B cell (primary cell): ENCODE measurements around the gene PEPD. TPM values are rescaled to one million over a fixed set of nuclear protein-coding genes. Genes with fewer than 3 reads are reported as not detected.

Source experiments
- ATAC-seq: fragments of 200-7000 bp; cut with Tn5 transposase; one replicate; pipeline ENCODE4 v1.10.0; 2021; ENCODE audit warnings: low read depth, mild to moderate bottlenecking, moderate number of reproducible peaks, moderate library complexity
- CTCF ChIA-PET: fragments of 350-600 bp; sonication (Branson Sonifier 250); formaldehyde crosslinking; loops from one replicate; lab custom pipeline; 2021; ENCODE audit warnings: antibody characterized with exemption, inconsistent platforms; lab: Charles Lee
- POLR2A ChIA-PET: fragments of 350-600 bp; sonication (Branson Sonifier 250); formaldehyde crosslinking; loops from one replicate; lab custom pipeline; 2021; ENCODE audit warnings: antibody characterized with exemption; lab: Charles Lee
- DNase-seq: peaks from one replicate; pipeline ENCODE4 v3.0.0; 2013
- H2AFZ ChIP-seq: 2 replicates; pipeline ENCODE4 v1.6.1; 2012; ENCODE audit warnings: mild to moderate bottlenecking, low read depth, low read length; ENCODE audit not compliant: insufficient read depth, poor library complexity, severe bottlenecking
- H3K27ac ChIP-seq, 2 donors: 1 replicate in 1 of 2; 2 replicates in 1 of 2; pipeline ENCODE4 v1.5.1; 2012 to 2013; ENCODE audit warnings: low read length in 2 of 2, mild to moderate bottlenecking in 2 of 2, moderate library complexity in 1 of 2
- H3K27me3 ChIP-seq, 4 experiments: fragments of 200-600 bp in 1 of 4; sonication (generic) in 1 of 4; replicated peaks in 1 of 4; 1 replicate in 2 of 4; 2 replicates in 2 of 4; pipeline versions ENCODE4 v1.6.1 to v1.7.0; 2013 to 2016; ENCODE audit warnings: low read length in 3 of 4, mild to moderate bottlenecking in 2 of 4, mixed read lengths in 1 of 4, moderate library complexity in 1 of 4; ENCODE audit not compliant: insufficient read depth in 4 of 4, control insufficient read depth in 3 of 4; ENCODE audit errors: control extremely low read depth in 1 of 4
- H3K36me3 ChIP-seq, 2 experiments: replicated peaks in 1 of 2; 1 replicate in 1 of 2; 2 replicates in 1 of 2; pipeline versions ENCODE4 v1.6.1 to v1.7.1; 2013; ENCODE audit warnings: low read length in 1 of 2; ENCODE audit not compliant: insufficient read depth in 2 of 2, control insufficient read depth in 1 of 2; ENCODE audit errors: control extremely low read depth in 1 of 2, extremely low read depth in 1 of 2
- H3K4me1 ChIP-seq, 2 donors: fragments of 200-600 bp in 1 of 2; sonication (generic) in 1 of 2; 1 replicate in 1 of 2; 2 replicates in 1 of 2; pipeline versions ENCODE4 v1.5.1 to v1.6.1; 2013 to 2017; ENCODE audit warnings: low read length in 2 of 2; ENCODE audit not compliant: control insufficient read depth in 2 of 2, insufficient read depth in 2 of 2
- H3K4me2 ChIP-seq: replicated peaks from 2 replicates; pipeline ENCODE3; 2012; ENCODE audit warnings: mild to moderate bottlenecking, low read depth, low read length; ENCODE audit not compliant: poor library complexity, severe bottlenecking
- H3K4me3 ChIP-seq, 5 experiments: fragments of 200-600 bp in 1 of 5; sonication (generic) in 1 of 5; 1 replicate in 3 of 5; 2 replicates in 2 of 5; pipeline versions ENCODE4 v1.5.1 to v1.7.0; 2011 to 2016; ENCODE audit warnings: low read length in 4 of 5, mild to moderate bottlenecking in 4 of 5, low read depth in 2 of 5, control low read depth in 1 of 5, moderate library complexity in 1 of 5; ENCODE audit not compliant: insufficient read depth in 1 of 5; ENCODE audit errors: control extremely low read depth in 1 of 5, extremely low read depth in 1 of 5
- H3K79me2 ChIP-seq: fragments of 200-600 bp; sonication (generic); one replicate; pipeline ENCODE4 v1.6.0; 2016; ENCODE audit warnings: low read length; ENCODE audit not compliant: control insufficient read depth, insufficient read depth
- H3K9ac ChIP-seq: fragments of 200-600 bp; sonication (generic); 2 replicates; pipeline ENCODE4 v1.6.1; 2017; ENCODE audit warnings: mild to moderate bottlenecking, low read length, moderate library complexity
- H3K9me3 ChIP-seq, 3 donors: one replicate each; pipeline versions ENCODE4 v1.6.1 to v1.7.1; 2013; ENCODE audit warnings: low read length in 2 of 3; ENCODE audit not compliant: control insufficient read depth in 2 of 3, insufficient read depth in 1 of 3; ENCODE audit errors: control extremely low read depth in 1 of 3
- H4K20me1 ChIP-seq: 2 replicates; pipeline ENCODE4 v1.6.0; 2012; ENCODE audit warnings: mild to moderate bottlenecking, low read length; ENCODE audit not compliant: insufficient read depth, control insufficient read depth, poor library complexity, severe bottlenecking
- H3K27ac Mint-ChIP-seq: one replicate; pipeline ENCODE4 v1.8.0; 2021; ENCODE audit warnings: mixed read lengths
- H3K27me3 Mint-ChIP-seq: one replicate; pipeline ENCODE4 v1.8.0; 2021; ENCODE audit warnings: mixed read lengths
- H3K4me1 Mint-ChIP-seq: one replicate; pipeline ENCODE4 v1.8.0; 2021; ENCODE audit warnings: mixed read lengths
- H3K4me3 Mint-ChIP-seq: one replicate; pipeline ENCODE4 v1.8.0; 2021; ENCODE audit warnings: mixed read lengths
- H3K9me3 Mint-ChIP-seq: one replicate; pipeline ENCODE4 v1.8.0; 2022; ENCODE audit warnings: mixed read lengths; ENCODE audit not compliant: insufficient read depth
- CTCF ChIP-seq: fragments of 200-600 bp; IDR thresholded peaks from one replicate; pipeline ENCODE4 v1.8.0; 2022; ENCODE audit warnings: antibody characterized with exemption, mild to moderate bottlenecking
- EZH2 ChIP-seq: IDR thresholded peaks from 2 replicates; pipeline ENCODE4 v1.6.1; 2012; ENCODE audit warnings: borderline replicate concordance, low read depth, mild to moderate bottlenecking, moderate library complexity, low read length; ENCODE audit not compliant: insufficient read depth, poor library complexity, severe bottlenecking
- WGBS: methylation state at CpG from one replicate; pipeline ENCODE4 v1.1.5; 2013; ENCODE audit warnings: missing lambda C conversion rate; ENCODE audit not compliant: insufficient coverage; 5-methylcytosine and 5-hydroxymethylcytosine counted together
- intact Hi-C: fragments of 100-400 bp; cut with micrococcal nuclease; formaldehyde crosslinking; loops from one replicate; pipeline ENCODE4 v1.10.0; 2022
- polyA plus RNA-seq: library from polyadenylated mRNA; depleted of rRNA; stranded (reverse); fragments of >200 nt; gene quantifications from 2 replicates; pipeline ENCODE4 v1.2.3, GENCODE V29; 2012
- total RNA-seq, 2 donors: library from RNA; stranded (reverse); fragments of 120-200 nt in 1 of 2; gene quantifications; 1 replicate in 1 of 2; 2 replicates in 1 of 2; pipeline versions ENCODE4 v1.2.3 to v1.2.4, GENCODE V29; 2013 to 2022

Gene PEPD
- total and polyA plus RNA-seq, 2 donors (not counting 1 experiment from before 2014, with no cell fraction given): 36.4 to 42.7 TPM

GRCh38 chr19:33496038-33496895, 25.3 kb downstream of the PEPD start:
- WGBS: 97% methylated on average over 29 of the region's 29 CpGs
- Histone ChIP-seq H3K4me2 (no peak overlapping the region), H3K27me3 (no peaks in the 10 kb centered on the region)

More at GRCh38 chr19:33496038-33496895, 25.3 kb downstream of the PEPD start:
- H2AFZ ChIP-seq: no peak overlapping the region
- H3K79me2 ChIP-seq: no peaks in the 10 kb centered on the region
- H3K27ac ChIP-seq: no peak overlapping the region
- POLR2A ChIA-PET: no interaction called here
- ATAC-seq (no peak), DNase-seq (no peak)
- H3K4me3 ChIP-seq: no peak overlapping the region
- H3K4me1 ChIP-seq: no peaks in the 10 kb centered on the region
- H3K36me3 ChIP-seq: peaks cover 0 to 10% of the 10 kb centered on the region in 2 experiments
- Mint-ChIP-seq H3K4me3 (no peak overlapping the region), H3K27me3 (no peaks in the 10 kb centered on the region), H3K4me1 (no peaks in the 10 kb centered on the region), H3K9me3 (no peaks in the 10 kb centered on the region), H3K27ac (no peak overlapping the region)
- no peaks in the 10 kb centered on the region for H4K20me1 ChIP-seq
- intact Hi-C loops: no loop called here
- no peak overlapping the region for H3K9ac ChIP-seq
- no peaks in the 10 kb centered on the region for H3K9me3 ChIP-seq
- TF ChIP-seq CTCF: no peak
- no peak for TF ChIP-seq EZH2
- CTCF ChIA-PET: no interaction called here
